Activated effector memory CD4-positive, alpha-beta T cell treated with Interleukin-2 at 50 U/mL for 16 hours (primary cell): ENCODE results near the gene POLR1A.
A peak's percentile ranks its signal among the peaks of the same experiment; 100 is the strongest.

Source experiments
- DNase-seq: peaks from one replicate; pipeline ENCODE4 v3.0.0-alpha.2; 2020

POLR1A gene

GRCh38 chr2:86036669-86037138 lies 69.0 kb downstream of the POLR1A start:
- no peak for DNase-seq

GRCh38 chr2:86035883-86036668 lies 69.6 kb downstream of the POLR1A start:
- DNase-seq = peak; percentile 56

GRCh38 chr2:86035376-86035882 lies 70.3 kb downstream of the POLR1A start:
- no peak for DNase-seq

GRCh38 chr2:86033751-86034692 lies 71.7 kb downstream of the POLR1A start:
- DNase-seq = no peak

GRCh38 chr2:86032861-86033595 lies 72.7 kb downstream of the POLR1A start:
- DNase-seq = no peak

GRCh38 chr2:86031606-86032005 lies 74.1 kb downstream of the POLR1A start:
- DNase-seq = no peak

- DNase-seq = no peak
Observed at GRCh38 chr2:86031151-86031550, 74.5 kb downstream of the POLR1A start.

GRCh38 chr2:86029873-86030272 lies 75.8 kb downstream of the POLR1A start:
- no peak for DNase-seq

- no peak for DNase-seq
Observed at GRCh38 chr2:86028766-86029381, 76.8 kb downstream of the POLR1A start.

GRCh38 chr2:86027922-86028765 lies 77.5 kb downstream of the POLR1A start:
- DNase-seq = no peak

GRCh38 chr2:86027196-86027921 lies 78.3 kb downstream of the POLR1A start:
- DNase-seq = no peak

- DNase-seq = no peak
Observed at GRCh38 chr2:86026744-86027065, 79.0 kb downstream of the POLR1A start.

- no peak for DNase-seq
Observed at GRCh38 chr2:86025976-86026743, 79.5 kb downstream of the POLR1A start.

- no peak for DNase-seq
Observed at GRCh38 chr2:86025229-86025820, 80.4 kb downstream of the POLR1A start.

GRCh38 chr2:86023366-86023712 lies 82.3 kb downstream of the POLR1A start:
- DNase-seq = no peak

- no peak for DNase-seq
Observed at GRCh38 chr2:86022661-86023365, 82.9 kb downstream of the POLR1A start.

GRCh38 chr2:86021396-86022378 lies 84.0 kb downstream of the POLR1A start:
- no peak for DNase-seq

GRCh38 chr2:86020984-86021383 lies 84.7 kb downstream of the POLR1A start:
- no peak for DNase-seq
